HG02852 (cell line): ENCODE data around the gene ACOXL.
"Not testable (repeated sequence)": the region's sequence is repeated elsewhere in the genome, so short reads cannot be mapped to it uniquely, and the experiment has no call there.

Source experiments
- ATAC-seq: cut with Tn5 transposase; IDR thresholded peaks from one replicate; pipeline ENCODE4 v1.9.1; 2021; ENCODE audit warnings: mild to moderate bottlenecking, moderate library complexity; ENCODE audit not compliant: unreplicated experiment

ACOXL gene

DNA sequence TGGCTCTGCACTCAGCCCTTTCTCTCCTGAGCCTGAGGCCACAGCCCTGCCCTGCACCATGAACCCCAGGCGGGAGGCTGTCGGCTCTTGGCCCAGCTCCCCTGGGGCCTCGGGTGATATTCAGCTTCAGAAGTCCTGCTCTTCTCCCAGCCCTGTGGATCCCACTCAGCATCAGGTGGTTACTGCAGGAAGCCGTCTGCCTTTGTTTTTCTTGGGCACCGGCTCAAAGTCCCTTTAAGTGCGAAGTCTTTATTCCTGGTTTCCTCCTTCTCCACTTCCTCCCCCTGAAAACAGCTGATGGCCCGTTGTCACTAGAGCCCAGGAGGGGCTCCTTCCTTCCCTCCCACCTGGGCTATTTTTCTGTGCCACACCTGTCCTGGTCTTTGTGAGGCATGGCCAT lies 226.8 kb downstream of the ACOXL start:
- ATAC-seq, result no peak

DNA sequence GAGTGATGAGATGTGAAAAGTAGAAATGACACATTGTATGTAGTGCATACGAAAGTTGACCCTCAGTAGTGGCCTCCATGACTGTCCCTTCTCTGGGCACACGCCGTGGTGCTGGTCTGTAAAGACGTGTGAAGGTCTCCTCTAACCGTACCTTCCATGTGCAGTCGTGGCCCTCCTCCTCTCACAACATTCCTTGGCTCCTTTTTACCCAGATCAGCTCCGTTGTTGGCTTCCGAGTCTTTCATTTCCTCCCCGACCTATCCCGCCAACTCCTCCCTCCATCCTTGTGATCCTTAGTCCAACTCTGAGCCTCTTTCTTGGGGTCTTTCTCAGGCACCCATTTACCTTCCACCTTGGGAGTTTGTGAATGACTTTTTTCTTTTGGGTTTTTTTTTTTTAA lies 227.9 kb downstream of the ACOXL start:
- no peak for ATAC-seq

DNA sequence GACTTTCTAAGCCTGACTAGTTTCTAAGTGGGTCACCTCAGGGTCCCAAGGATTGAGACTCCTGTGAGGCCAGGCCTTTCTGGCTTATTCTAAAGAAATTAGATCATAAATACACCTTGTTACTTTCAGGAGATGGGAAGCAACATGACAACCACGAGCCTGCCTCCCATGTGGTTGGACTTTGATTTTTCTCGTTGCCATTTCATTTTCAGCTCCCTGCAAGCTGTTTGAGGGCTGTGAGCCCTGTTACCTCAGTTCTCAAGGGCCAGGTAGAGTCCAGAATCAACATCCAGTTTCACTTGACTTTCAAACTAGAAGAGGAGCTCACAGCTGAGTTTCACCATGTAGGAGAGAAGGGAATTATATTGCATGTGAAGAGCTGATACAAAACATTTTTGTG lies 228.6 kb downstream of the ACOXL start:
- no peak for ATAC-seq

DNA sequence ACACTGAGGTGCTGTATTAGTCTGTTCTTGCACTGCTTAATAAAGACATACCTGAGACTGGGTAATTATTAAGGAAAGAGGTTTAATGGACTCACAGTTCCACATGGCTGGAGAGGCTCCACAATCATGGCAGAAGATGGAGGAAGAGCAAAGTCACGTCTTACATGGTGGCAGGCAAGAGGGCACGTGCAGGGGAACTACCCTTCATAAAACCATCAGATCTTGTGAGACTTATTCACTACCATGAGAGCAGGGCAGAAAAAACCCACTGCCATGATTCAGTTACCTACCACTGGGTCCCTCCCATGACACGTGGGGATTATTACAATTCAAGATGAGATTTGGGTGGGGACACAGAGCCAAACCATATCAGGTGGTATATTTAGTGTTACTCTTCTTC lies 229.3 kb downstream of the ACOXL start:
- not testable (repeated sequence) for ATAC-seq

DNA sequence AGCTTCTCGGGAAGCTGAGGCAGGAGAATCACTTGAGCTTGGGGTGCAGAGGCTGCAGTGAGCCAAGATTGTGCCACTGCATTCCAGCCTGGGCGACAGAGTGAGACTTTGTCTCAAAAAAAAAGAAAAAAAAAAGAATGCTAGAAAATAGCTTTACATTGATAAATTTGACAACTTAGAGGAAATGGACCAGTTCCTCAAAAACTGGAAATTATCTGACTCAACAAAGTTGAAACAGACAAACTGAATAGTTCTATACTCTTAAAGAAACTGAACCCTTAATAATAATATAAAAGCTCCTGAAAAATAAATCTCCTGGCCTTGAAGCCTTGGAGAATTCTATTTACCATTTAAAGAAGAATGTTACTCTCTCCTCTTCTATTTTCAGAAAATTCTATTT lies 237.3 kb downstream of the ACOXL start:
- ATAC-seq, result no peak

DNA sequence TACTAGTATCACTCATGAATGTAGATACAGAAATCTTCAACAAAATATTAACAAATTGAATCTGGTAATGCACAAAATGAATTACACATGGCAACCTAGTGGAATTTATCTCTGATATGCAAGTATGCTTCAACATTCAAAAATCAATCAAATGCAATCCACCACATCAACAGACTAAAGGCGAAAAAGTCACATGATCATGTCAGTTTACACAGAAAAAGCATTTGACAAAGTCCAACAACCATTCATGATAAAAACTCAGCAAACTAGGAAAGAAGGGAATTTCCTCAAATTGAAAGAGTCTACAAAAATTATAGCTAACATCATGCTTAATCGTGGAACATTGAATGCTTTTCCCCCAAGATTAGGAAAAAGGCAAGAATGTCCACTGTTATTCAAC lies 237.8 kb downstream of the ACOXL start:
- no peak for ATAC-seq

DNA sequence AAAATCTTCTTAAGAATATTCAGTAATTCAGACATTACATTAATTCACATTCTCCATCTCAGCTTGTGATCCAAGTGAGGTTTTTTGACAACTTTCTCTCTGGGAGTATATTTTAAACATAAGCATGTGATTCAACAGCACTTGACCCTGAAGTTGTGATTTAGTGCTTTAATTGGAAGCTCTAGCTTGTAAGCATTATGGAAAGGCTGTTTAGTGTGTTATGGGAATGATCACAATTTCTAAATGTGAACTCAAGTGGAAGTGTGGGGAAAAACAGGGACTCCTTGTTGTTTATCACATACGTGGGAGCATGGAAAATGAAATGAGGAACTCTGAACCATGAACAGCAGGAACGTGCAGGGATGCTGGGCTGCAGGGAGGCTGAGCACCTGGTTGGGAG lies 239.4 kb downstream of the ACOXL start:
- no peak for ATAC-seq

DNA sequence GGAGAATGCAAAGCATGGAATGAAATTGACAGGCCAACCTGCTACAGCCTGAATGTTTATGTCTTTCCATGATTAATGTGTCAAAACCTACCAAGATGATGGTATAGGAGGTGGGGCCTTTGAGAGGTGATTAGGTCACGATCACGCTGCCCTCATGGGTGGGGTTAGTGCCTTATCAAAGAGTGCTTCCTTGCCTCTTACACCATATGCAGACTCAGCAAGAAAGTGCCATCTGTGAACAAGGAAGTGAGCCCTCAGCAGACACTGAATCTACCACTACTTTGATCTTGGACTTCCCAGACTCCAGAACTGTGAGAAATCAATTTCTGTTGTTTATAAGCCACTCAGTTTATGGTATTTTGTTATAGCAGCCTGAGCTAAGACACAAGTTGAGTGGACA lies 240.9 kb downstream of the ACOXL start:
- ATAC-seq, result no peak

DNA sequence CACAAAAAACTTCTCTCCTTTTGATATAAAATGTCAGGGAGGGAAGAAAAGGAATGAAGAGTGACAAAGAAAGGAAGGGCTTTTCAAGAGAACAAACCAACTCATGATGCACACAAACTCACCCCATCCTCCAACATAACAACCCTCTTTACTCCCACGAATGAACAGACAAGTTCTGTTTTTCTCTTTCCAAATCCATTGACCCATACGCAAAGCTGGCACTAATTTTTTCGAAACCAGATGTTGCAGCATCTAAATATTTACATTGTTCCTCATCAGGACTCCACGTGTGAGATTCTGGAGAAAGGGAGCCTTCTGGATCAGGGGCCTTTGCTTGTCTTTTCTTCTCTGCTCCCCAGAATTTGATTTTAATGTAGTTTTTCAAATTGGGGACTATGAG lies 245.0 kb downstream of the ACOXL start:
- no peak for ATAC-seq

DNA sequence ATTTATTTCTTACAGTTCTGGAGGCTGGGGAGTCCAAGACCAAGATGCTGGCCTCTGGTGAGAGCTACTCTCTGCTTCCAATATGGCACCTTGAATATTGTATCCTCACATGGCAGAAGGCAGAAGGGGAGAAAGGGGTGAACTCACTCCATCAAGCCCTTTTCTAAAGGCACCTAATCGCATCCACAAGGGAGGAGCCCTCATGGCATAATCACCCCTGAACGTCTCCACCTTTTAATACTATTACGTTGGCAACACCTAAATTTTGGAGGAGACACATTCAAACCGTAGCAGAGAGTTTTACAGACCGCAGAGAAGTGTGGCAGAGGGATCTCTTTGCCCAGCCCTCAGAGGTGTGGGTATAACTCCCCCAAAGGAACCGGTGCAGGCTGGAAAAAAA lies 245.8 kb downstream of the ACOXL start:
- no peak for ATAC-seq

DNA sequence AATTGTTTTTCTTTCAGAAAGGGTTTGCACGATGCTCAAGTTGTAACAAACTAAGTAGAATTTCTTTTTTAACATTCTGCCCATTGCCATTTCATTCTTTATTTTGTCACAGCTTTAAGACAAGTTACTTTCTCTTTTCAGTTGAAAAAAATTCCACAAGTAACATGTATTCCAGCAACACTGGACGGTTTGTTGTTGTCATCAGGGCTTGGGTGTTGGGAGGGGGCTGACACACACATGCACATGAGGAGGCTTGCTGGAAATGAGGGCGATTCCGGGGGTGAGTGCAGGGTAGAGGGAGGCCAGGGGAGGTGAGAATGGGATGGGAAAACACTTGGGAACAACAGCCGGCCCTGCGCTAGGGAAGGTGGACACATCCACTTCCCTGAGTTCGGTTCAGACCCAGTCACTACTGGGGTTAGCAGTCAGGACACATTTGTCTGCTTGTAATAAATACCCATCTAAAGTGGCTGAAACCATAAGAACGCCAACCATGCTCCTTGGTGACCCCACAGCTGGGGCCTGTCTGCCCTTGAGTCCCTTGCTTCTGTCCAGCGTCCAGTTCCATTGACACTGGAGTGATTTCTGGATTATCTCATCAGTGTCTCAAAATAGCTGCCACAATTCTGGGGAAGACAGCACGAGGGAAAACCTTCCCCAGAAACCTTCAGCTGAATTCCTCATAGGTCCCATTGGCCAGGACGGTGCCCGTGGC lies 246.5 kb downstream of the ACOXL start:
- ATAC-seq, result no peak

DNA sequence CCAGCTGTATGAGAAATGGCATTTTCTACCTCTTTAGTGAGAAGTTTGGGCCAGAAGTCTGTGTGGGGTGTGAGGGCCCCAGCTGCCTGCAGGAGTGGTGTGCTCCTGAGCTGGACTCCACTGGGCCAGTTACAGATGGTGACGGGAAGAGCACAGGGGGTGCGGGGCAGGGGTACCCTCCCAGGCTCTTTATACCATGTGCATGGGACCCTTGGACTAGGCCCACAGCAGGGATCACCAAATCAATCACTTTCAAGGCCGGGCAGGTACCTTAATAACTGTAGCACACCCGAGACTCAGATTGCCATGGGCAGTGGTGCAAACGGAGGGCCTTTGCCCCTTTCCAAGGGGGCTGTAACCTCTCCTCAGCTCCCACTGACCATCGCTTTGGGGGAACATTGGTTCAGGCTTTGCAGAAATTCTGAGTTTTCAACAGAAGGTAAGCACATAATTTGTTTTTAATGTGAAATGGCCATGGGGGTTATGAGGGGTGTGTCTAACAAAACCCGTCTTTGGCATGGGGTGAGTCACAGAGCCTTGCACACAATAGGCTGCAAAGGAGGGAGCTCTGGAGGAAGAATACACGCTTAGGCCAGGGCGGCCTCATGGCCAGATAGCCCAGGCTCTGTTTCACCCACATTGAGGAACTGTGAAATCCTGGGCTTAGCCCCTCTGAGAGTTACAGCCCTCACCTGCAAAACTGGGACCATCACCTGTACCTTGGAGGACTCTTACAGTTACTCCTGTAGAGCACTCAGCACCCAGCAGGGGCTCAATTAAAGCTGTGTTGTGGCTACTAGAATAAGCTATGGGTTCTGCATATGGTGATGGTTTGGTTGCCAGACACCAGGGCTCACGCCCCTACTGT lies 247.3 kb downstream of the ACOXL start:
- no peak for ATAC-seq

DNA sequence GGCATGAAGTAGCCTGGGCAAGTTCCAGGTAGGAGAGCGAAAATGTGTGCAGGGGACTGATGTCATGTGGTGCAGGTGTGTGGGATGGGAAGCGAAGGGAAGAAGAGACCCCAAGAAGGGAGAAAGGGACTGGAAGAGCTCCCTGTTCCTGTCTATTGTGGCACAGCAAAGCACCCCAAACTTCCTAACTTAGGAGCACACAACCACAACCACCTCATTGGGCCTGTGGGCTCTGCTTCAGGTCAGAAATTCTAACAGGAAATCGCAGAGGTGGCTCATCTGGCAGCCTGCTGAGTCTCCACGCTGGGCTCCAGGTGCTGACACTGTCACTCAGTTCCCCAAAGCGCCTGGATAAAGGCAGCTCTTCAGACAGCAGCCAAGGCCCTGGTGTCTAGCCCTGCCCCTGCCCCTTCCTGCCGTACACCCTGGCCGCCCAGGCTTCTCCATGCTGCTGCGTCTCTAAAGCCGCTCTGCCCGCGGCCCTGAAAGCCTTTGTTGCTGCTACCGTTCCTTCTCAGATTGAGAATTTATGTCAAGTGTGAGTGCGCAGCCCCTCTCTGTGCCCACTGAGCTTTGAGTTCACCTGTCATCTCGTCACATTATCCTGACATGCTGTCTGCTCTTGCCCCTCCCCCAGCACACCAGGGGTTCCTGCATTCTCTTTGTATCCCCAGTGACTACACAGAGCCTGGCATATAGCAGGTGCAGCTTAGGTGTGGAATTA lies 248.1 kb downstream of the ACOXL start:
- ATAC-seq, result no peak

DNA sequence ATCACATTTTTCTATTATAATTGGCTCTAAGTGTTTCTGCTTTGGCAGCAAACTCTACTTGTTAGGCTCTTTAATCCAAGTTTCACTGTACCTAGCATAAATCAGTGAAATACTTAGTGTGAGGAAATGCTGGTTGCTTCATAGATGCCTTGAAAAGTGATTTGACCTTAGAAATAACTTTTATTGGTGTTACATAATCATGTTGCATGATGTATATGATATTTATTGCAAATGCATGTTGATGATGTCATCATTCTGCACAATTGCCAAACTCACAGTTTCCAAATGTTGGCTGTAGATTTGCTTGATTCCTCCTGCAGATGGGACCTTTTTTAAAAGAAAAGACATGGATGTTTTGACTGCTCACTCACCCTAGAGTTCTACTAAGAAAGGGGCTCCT lies 250.8 kb downstream of the ACOXL start:
- ATAC-seq, result no peak

DNA sequence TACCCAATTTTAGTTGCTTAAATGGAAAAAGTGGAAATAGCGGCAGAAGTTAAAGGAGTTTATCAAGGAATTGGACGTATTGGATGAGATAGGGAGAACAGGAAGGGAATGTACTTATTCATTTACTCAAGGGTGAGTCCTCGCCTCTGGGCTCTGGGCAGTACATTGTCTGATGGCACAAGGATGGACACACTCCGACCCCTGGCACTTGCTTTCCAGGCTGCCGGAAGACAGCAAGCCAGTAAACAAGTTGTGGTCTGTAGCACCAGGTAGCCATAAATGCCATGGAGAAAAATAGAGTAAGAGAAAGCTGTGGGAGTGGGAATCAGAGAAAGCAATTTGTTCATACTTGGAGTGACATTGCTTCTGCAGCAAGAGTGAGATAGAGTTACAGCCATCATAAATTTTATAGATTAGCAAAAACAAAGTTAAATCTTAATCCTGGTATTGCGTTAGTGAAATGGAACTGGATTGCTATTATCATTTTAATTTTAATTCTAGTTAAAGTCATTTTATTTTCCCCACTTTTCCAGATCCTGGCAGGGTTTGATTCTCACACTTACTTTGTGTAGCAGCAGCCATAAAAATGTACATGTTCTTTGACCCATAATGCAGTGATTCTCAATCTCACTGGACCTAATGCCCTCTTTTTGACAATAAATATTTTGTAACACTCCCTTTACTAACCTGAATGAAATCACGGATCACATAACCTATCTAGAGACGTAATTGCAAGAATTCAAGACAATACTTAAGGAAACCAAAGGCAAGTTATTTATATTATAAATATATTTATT lies 252.5 kb downstream of the ACOXL start:
- no peak for ATAC-seq

DNA sequence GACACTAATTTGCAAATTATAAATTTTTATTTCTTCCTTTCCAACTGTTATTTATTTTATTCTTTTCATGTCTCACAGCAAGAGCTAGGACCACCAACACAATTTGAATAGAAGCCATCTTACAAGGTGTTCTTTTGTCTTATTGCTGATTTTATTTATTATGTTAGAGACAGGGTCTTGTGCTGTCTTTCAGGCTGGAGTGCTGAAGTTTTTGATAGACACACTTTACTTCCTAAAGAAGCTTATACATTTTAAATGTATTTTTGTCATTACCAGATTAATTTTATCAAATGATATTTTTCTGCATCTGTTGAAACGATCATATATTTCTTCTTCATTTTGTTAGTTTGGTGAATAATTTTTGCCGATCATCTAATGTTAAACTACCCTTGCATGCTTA lies 258.1 kb downstream of the ACOXL start:
- no peak for ATAC-seq

DNA sequence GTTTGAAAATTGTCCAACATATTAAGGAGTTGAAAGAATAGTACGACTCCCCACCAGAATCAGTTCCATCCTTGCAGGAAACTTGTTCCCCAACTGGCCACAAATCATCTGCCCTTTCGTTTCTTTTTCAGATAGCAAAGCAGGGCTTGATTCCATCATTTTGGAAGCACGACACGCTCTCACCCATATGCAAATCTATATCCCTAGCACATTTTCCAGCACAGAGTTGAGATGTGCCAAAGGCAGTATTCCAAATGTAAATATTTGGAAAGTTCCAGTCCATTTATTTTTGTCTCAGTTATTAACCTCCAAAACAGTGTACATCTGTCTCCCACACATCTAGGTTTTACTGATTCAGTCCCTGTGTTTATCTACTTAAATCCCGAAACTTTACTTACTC lies 259.5 kb downstream of the ACOXL start:
- ATAC-seq, result no peak

DNA sequence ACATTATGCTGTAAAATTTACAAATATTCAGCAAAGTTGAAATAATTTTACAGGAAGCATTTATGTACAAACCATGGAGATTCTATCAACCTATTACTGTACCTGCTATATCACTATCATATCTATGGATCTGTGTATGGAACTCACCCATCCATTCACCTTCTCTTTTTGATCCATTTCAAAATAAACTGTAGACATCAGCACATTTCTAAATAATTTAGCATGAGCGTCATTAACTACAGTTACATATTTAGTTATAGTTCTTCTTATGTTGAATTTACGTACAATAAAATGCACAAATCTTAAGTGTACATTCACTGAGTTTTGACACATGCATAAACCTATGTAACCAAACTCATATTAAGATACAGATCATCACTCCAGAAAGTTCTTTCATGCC lies 260.5 kb downstream of the ACOXL start:
- ATAC-seq, result no peak

DNA sequence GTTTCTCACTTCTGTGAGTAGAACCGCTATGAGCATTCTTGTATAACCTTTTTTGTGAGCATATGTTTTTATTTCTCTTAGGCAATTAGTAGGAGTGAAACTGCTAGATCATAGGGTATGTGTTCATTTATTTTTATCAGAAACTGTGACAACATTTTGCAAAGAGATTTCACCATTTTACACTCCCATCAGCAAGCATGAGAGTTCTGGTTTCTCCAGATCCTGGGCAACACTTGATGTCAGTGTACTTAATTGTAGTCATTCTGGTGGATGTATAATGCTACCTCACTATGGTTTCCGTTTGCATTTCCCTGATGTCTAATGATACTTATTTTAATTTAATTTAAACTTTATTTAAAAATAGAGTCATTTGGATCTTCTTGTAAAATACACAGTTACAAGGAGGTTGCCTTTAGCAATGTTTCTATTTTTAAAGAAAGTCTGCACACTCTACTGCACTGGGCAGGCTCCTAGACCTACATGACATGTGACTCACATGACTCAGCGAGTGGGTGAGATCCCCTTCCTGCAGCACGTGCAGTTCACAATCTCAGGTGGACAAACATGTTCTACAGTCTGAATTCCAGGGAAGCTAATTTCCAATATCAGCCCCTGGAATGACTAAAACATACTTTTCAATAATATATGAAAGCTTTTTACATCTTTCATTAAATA lies 261.3 kb downstream of the ACOXL start:
- no peak for ATAC-seq

DNA sequence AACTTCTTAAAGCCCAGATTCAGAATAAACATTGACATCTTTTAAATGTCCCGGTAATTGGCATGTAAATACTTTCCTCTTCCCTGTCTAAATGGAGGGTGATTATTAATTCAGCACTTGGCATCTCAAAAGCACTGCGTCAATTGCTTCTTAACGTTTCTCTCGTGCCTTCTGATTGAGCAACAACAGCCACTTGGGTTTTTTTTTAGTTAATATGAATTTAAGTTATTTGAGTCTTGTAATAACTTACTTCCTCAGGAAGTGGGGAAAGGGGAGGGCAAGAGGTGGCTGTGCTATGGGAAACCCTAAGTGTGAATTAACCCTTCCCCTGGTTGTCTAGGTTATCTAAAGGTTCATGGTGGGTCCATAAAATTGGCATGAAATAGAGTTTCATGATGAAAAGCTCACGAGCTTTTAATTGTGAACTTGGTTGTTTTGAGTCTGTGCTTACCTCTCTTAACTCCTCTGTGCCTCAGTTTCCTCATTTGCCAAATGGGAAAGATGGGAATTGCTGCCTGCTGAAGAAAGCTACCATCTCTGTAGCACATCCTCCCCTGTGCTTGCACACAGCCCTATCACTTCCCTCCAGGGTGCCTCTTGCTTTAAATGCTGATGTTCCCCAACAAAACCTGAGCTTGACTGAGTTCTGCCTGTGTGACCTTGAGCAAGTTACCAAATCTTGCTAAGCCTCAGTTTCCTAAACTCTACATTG lies 262.0 kb downstream of the ACOXL start:
- ATAC-seq, result no peak
